ENCODE results near the gene ABCF1. TPM values are rescaled to one million over a fixed set of nuclear protein-coding genes. Genes with fewer than 3 reads are reported as not detected.

The ABCF1 gene
- total RNA-seq, result 42.2 and 46.0 TPM in 2 replicates

GRCh38 chr6:30571075-30571761 lies at the start of gene ABCF1:
Gene ABCF1, plus strand, starts transcription at chr6:30571442. Its CDS starts 46 bp downstream, at chr6:30571488.

GRCh38 chr6:30556066-30556905 lies 15.0 kb upstream of the ABCF1 start, which contains the start of gene GNL1:
Gene GNL1, minus strand, starts transcription at chr6:30556489. Its CDS starts 286 bp downstream, at chr6:30556203.

GRCh38 chr6:30556906-30557682 lies 14.1 kb upstream of the ABCF1 start, which contains the start of gene PRR3:
Gene PRR3, plus strand, starts transcription at chr6:30557295. Its CDS starts 50 bp downstream, at chr6:30557345.

GRCh38 chr6:30616811-30617564 lies 45.7 kb downstream of the ABCF1 start, which contains the start of gene PPP1R10:
Gene PPP1R10, minus strand, starts transcription at chr6:30617243. Its CDS starts 7,299 bp downstream, at chr6:30609944.

GRCh38 chr6:30617565-30618269 lies 46.5 kb downstream of the ABCF1 start, which contains the start of gene MRPS18B:
Gene MRPS18B, plus strand, starts transcription at chr6:30617840. Its CDS starts 26 bp downstream, at chr6:30617866.

GRCh38 chr6:30626484-30627366 lies 55.5 kb downstream of the ABCF1 start, which contains the start of gene ATAT1:
Gene ATAT1, plus strand, starts transcription at chr6:30626874.

Small RNA genes within 50 kb of the gene (small RNA-seq; reads per million reads assigned to genes)
- not detected for gene MIR877

Other genes with a start within 250 kb of the ABCF1 start
- gene TRIM39, start 244.5 kb upstream of the ABCF1 start, total RNA-seq, result 9.6 and 11.7 TPM in 2 replicates
- 21.3 and 22.2 TPM in 2 replicates for gene RPP21, start 226.3 kb upstream of the ABCF1 start, total RNA-seq
- gene HLA-E, start 81.9 kb upstream of the ABCF1 start, total RNA-seq, result 272 and 292 TPM in 2 replicates
- 48.4 and 59.3 TPM in 2 replicates for gene GNL1, start 15.0 kb upstream of the ABCF1 start, total RNA-seq
- 7.2 and 8.8 TPM in 2 replicates for gene PRR3, start 14.1 kb upstream of the ABCF1 start, total RNA-seq
- gene PPP1R10, start 45.8 kb downstream of the ABCF1 start, total RNA-seq, result 26.8 and 34.5 TPM in 2 replicates
- 70.2 and 80.8 TPM in 2 replicates for gene MRPS18B, start 46.4 kb downstream of the ABCF1 start, total RNA-seq
- gene ATAT1, start 55.4 kb downstream of the ABCF1 start, total RNA-seq, result 3.2 and 5.1 TPM in 2 replicates
- gene C6orf136, start 75.7 kb downstream of the ABCF1 start, total RNA-seq, result 3.3 and 4.2 TPM in 2 replicates
- gene DHX16, start 101.6 kb downstream of the ABCF1 start, total RNA-seq, result 26.4 and 29.7 TPM in 2 replicates
- gene PPP1R18, start 115.2 kb downstream of the ABCF1 start, total RNA-seq, result 95.6 and 113 TPM in 2 replicates
- 2.9 and 5.1 TPM in 2 replicates for gene NRM, start 119.5 kb downstream of the ABCF1 start, total RNA-seq
- 6.5 and 8.5 TPM in 2 replicates for gene MDC1, start 145.8 kb downstream of the ABCF1 start, total RNA-seq
- gene TUBB, start 148.9 kb downstream of the ABCF1 start, total RNA-seq, result 662 and 771 TPM in 2 replicates
- gene FLOT1, start 171.2 kb downstream of the ABCF1 start, total RNA-seq, result 125 and 132 TPM in 2 replicates
- 50.6 and 67.5 TPM in 2 replicates for gene IER3, start 173.1 kb downstream of the ABCF1 start, total RNA-seq

All from hair follicle dermal papilla cell (primary cell).